Measurements from ENCODE around the gene CATSPERD.
"Not testable (repeated sequence)": the region's sequence is repeated elsewhere in the genome, so short reads cannot be mapped to it uniquely, and the experiment has no call there.

Gene CATSPERD

GRCh38 chr19:5774921-5775320 is 54.5 kb downstream of the CATSPERD start:
- in situ Hi-C loops (cut with HindIII; ENCODE audit: low pct_ligation_motif_present, low pct_unique_long_range_greater_than_20kb, low sequenced_read_pairs), result no loop called here
- no peak for DNase-seq

- in situ Hi-C loops (cut with HindIII; ENCODE audit: low pct_ligation_motif_present, low pct_unique_long_range_greater_than_20kb, low sequenced_read_pairs), result no loop called here
- no peak for DNase-seq
Observed at GRCh38 chr19:5775668-5776309, 55.4 kb downstream of the CATSPERD start.

- in situ Hi-C loops (cut with HindIII; ENCODE audit: low pct_ligation_motif_present, low pct_unique_long_range_greater_than_20kb, low sequenced_read_pairs), result no loop called here
- no peak for DNase-seq
Observed at GRCh38 chr19:5778402-5778801, 58.0 kb downstream of the CATSPERD start.

- in situ Hi-C loops (cut with HindIII; ENCODE audit: low pct_ligation_motif_present, low pct_unique_long_range_greater_than_20kb, low sequenced_read_pairs); DNase-seq: not testable (repeated sequence)
Observed at GRCh38 chr19:5780916-5781315, 60.5 kb downstream of the CATSPERD start.

- in situ Hi-C loops (cut with HindIII; ENCODE audit: low pct_ligation_motif_present, low pct_unique_long_range_greater_than_20kb, low sequenced_read_pairs), result no loop called here
- no peak for DNase-seq
Observed at GRCh38 chr19:5782322-5782721, 61.9 kb downstream of the CATSPERD start.

- no peak for DNase-seq
- in situ Hi-C loops (cut with HindIII; ENCODE audit: low pct_ligation_motif_present, low pct_unique_long_range_greater_than_20kb, low sequenced_read_pairs), result no loop called here
Observed at GRCh38 chr19:5782945-5783919, 62.8 kb downstream of the CATSPERD start.

- DNase-seq, result no peak
- in situ Hi-C loops (cut with HindIII; ENCODE audit: low pct_ligation_motif_present, low pct_unique_long_range_greater_than_20kb, low sequenced_read_pairs), result no loop called here
Observed at GRCh38 chr19:5784581-5785147, 64.2 kb downstream of the CATSPERD start, which contains the start of gene PRR22. PRR22 (minus strand) TSS chr19:5784746; CDS start chr19:5784660, 86 bp downstream.

GRCh38 chr19:5785423-5785822 is 65.0 kb downstream of the CATSPERD start:
- in situ Hi-C loops (cut with HindIII; ENCODE audit: low pct_ligation_motif_present, low pct_unique_long_range_greater_than_20kb, low sequenced_read_pairs), result no loop called here
- DNase-seq, result no peak

- in situ Hi-C loops (cut with HindIII; ENCODE audit: low pct_ligation_motif_present, low pct_unique_long_range_greater_than_20kb, low sequenced_read_pairs), result no loop called here
Observed at GRCh38 chr19:5786593-5787408, 66.4 kb downstream of the CATSPERD start.

GRCh38 chr19:5787409-5788182 is 67.2 kb downstream of the CATSPERD start:
- in situ Hi-C loops (cut with HindIII; ENCODE audit: low pct_ligation_motif_present, low pct_unique_long_range_greater_than_20kb, low sequenced_read_pairs), result no loop called here
- DNase-seq, result no peak

More at GRCh38 chr19:5786593-5787408, 66.4 kb downstream of the CATSPERD start:
- DNase-seq, result no peak

GRCh38 chr19:5788422-5788821 is 68.0 kb downstream of the CATSPERD start:
- in situ Hi-C loops (cut with HindIII; ENCODE audit: low pct_ligation_motif_present, low pct_unique_long_range_greater_than_20kb, low sequenced_read_pairs), result no loop called here
- DNase-seq, result no peak

GRCh38 chr19:5789351-5789761 is 68.9 kb downstream of the CATSPERD start:
- DNase-seq, result no peak
- in situ Hi-C loops (cut with HindIII; ENCODE audit: low pct_ligation_motif_present, low pct_unique_long_range_greater_than_20kb, low sequenced_read_pairs), result no loop called here

- in situ Hi-C loops (cut with HindIII; ENCODE audit: low pct_ligation_motif_present, low pct_unique_long_range_greater_than_20kb, low sequenced_read_pairs), result no loop called here
- no peak for DNase-seq
Observed at GRCh38 chr19:5789886-5790558, 69.6 kb downstream of the CATSPERD start.

- in situ Hi-C loops (cut with HindIII; ENCODE audit: low pct_ligation_motif_present, low pct_unique_long_range_greater_than_20kb, low sequenced_read_pairs), result no loop called here
- DNase-seq, result peak; percentile 94
Observed at GRCh38 chr19:5790559-5791520, 70.4 kb downstream of the CATSPERD start, which contains the start of gene DUS3L. DUS3L (minus strand) TSS chr19:5791163; CDS start chr19:5791141, 22 bp downstream.

- in situ Hi-C loops (cut with HindIII; ENCODE audit: low pct_ligation_motif_present, low pct_unique_long_range_greater_than_20kb, low sequenced_read_pairs), result no loop called here
- no peak for DNase-seq
Observed at GRCh38 chr19:5792224-5792623, 71.8 kb downstream of the CATSPERD start.

- no peak for DNase-seq
- in situ Hi-C loops (cut with HindIII; ENCODE audit: low pct_ligation_motif_present, low pct_unique_long_range_greater_than_20kb, low sequenced_read_pairs), result no loop called here
Observed at GRCh38 chr19:5793188-5793587, 72.8 kb downstream of the CATSPERD start.

Measured in ACHN (cell line).